NCI-H2081 (cell line): ENCODE results near the gene ADCY2.

Source experiments
- DNase-seq, 2 experiments: peaks; one replicate each; lab custom pipeline; 2025; lab: John Stamatoyannopoulos, UW

ADCY2 gene

DNA sequence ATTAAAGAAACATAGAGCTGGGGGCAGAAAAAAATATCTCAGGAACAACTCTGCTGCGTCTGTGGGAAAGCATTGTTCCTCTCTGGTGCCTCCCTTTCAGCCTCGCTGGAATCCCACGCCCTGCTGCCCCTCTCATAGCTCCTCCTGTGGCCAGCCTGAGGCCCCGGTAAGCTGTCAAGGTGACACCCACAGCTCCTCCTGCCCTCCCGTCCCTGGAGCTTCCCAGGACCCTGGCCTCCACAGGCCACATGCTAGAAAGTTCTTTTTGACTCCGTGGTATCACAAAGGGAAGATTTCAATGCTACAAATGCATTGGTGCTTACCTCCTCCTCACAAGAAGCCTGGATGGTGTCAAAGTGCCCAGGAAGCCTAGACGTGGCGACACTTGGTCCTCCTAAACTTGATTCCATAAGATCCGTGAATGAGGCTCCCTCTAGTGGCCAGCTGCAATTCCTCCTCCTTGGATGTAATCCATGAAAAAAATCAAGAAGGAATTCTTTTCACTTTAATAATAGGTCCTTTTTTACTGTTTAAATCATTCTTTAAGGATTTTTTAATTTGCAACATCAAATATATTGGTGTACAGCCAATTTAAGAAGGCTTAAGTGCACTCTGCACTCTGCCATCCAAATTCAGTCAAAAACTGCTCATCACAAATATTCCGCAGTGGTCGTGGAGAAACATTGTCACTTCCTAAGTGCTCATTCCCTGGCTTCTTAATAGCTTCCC lies 350.1 kb downstream of the ADCY2 start:
- peak; percentile 80 to 84 for DNase-seq

GRCh38 chr5:7747728-7748127 lies 351.8 kb downstream of the ADCY2 start:
- no peak for DNase-seq

DNA sequence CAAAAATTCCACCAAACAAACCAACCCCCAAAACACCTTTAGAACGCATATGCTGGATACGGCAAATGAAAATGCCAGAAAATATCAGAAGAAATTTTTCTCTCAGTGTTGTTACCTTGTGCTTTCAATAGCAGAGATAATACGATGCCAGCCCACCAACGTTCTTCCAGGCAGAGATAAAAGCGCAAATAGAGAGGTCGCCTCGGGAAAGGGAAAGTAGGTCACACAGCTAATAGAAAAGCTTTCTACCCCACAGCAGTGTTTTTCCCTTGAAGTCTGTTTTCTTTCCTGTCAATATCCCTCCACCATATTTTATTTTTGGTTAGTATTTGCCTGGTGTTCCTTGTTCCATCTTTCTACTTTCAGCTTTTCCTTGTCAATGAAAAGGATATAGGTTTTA lies 353.7 kb downstream of the ADCY2 start:
- no peak for DNase-seq

GRCh38 chr5:7751874-7752273 lies 355.9 kb downstream of the ADCY2 start:
- no peak for DNase-seq

GRCh38 chr5:7753181-7753580 lies 357.2 kb downstream of the ADCY2 start:
- no peak for DNase-seq

DNA sequence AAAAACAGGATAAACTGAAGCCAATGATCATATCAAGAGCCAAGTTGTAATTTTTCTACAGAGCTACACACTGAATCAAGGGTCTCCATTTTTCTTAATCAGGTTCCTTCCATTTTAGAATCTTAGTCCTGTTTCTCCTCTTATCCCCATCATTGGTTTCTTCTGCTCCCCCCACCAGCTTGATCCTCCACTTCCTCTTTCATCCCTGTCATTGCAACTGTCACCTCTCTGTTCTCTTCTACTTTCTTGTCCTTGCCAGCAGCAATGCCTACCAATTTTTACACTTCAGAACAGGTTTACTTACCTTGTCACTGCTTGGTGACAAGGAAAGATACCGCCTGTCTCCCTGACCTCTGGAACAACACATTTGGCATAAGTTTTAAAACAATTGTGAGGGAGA lies 357.7 kb downstream of the ADCY2 start:
- DNase-seq, result no peak

DNA sequence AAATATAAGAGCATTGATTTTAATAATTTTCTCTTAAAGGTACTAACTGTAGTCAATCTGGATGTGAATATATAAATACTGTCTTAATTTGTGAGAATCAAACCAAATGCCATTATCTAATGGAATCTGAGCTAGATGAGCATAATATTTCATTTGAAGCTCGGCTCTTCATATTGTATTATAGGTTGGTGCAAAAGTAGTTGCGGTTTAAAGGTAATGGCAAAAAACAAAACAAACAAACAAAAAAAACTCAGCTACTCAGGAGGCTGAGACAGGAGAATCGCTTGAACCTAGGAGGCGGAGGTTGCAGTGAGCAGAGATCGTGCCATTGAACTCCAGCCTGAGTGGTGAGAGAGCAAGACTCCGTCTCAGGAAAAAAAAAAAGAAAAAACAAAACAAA lies 358.6 kb downstream of the ADCY2 start:
- DNase-seq, result no peak

DNA sequence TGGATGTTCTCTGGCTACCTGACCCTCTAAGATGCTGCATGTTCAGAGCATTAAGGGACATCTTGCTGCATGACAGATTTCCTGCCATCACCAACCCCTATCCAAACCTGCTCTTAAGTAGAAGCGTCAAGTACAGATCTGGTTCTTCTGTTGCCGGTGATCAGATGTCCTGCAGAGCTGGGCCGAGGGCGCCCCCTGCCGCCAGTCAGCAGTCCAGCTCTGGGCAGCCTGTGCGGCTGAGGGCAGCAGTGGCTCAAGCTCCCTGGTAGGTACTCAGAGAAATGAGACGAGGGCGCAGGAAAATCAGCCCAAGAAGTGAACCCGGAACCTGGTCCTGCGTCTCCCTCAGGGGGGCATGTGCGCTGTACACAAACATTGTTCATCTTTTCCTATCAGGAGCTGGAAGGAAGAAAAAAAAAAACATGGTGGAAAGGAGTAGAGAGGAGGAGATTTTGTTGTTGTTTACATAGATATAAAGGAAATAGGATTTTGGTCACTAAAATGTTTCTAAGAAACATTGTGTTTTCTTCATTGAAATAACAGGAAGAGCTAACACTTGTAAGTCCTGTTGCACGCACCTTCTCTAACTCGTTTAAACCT lies 359.2 kb downstream of the ADCY2 start:
- peak; percentile 31 to 54 for DNase-seq

DNA sequence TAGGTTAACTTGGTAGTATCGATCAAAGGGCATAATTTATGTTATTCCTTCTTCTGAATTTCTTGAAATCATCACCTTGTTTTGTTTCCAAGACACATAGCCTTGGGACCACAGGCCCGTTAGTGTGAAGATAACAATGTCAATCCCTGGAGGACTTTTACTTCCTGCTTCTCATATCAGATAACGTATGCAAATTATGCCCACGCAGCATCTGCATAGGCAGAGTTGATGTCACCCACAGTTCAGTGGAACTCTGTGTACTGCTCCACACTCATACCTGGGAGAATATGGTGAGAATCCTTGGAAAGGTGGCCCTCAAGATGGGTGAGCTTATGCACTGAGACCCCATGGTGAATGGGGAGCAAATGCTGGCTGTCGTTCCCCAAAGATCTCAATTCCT lies 360.0 kb downstream of the ADCY2 start:
- no peak for DNase-seq

DNA sequence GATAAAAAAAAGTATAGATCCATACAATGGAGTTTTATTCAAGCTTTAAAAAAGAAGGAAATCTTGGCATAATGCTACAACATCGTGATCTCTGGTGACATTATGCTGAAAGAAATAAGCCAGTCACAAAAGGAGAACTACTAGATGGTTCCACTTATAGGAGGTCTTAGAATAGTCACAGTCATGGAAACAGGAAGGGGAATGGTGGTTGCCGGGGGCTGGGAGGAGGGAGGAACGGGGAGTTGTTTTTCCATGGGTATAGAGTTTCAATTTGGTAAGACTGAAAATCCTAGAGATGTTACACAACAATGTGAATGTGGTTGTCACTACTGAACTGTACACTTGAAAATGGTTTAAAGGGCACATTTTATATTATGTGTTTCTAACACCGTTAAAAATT lies 360.5 kb downstream of the ADCY2 start:
- DNase-seq, result no peak

DNA sequence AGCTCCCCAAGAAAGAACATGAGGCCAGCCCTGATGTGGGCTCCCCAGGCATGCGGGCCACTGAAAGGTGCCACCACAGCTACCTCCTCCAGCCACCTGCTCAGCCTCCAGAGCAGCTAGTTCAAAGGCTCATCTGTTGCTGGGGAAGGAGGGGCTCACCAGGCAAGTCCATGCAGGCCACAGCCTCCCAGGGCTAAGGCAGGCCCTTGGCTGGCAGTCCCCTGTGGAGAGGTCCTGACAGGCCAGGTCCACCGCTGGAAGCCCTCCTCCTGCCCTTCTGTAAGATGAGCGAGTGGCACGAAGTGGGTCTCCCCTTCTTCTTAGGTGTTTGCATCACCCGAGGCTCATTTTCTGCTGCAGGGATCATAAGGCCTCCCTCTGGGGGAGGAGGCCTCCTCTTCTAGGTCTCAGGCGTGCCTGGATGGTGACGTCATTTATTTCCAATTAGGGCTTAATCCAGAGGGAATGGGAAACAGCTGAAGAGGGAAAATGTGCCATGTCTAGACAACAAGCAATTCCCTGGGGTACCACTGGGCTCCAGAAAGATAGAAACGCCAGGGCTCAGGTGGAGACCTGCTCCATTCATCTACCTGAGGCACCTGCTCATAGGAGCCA lies 363.4 kb downstream of the ADCY2 start:
- no peak for DNase-seq

- no peak for DNase-seq
These were observed 364.1 kb downstream of the ADCY2 start for GRCh38 chr5:7759951-7760580.

DNA sequence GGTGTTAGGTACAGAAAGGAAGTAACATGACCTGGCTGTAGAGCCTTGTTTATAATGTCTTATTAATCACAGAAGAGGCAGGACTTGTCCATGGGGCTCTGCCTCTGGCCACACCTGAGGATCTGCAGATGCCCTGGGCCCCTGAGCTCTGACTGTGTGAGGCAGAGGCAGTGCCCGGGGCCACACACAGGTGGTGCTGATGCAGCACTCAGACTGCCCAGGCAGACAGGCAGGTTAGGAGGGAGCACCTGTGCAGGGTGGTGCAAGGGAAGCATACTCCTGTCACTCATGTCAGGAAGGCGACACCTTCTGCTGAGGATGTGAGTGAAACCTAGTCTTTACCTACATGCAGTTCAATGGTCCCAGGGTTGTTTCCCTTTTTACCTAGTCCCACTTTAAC lies 366.3 kb downstream of the ADCY2 start:
- DNase-seq, result no peak

DNA sequence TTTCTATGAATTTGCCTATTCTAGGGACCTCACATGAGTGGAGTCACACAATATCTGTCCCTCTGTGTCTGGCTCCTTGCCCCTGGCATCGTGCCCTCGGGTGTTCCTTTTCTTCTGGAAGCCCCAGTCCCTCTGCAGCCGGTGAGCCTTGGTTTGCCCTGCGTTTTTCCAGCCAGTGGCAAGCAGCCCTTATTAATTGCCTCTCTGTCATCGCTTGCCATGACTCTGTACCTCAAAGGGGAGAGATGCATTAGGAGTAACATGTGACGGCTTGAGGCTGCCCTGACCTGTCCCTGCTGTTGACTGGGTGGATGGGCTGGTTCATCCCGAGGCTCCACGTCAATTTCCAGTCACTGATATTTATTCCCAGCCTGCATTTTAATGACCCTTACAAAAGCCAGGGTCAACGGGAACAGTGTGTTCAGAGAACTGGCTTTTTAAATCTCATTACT lies 367.7 kb downstream of the ADCY2 start:
- peak; percentile 61 to 89 for DNase-seq

DNA sequence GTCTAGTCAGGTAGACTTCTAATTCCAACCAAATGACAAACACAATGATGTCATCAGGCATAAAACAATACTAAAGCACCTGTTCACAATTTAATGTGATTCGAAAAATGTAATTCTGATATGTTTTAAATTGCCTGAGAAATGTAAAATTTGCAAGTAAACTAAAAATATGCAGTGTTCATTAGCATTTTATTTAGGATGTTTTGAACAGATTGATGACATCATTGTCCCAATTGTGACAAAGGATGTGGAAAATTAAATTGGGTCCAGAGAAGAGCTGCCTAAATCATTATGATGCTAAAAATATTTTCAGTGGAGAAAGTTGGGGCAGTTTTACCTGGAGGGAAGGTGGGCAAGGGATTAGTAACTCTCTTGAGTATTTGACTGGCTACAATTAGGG lies 368.5 kb downstream of the ADCY2 start:
- no peak for DNase-seq

DNA sequence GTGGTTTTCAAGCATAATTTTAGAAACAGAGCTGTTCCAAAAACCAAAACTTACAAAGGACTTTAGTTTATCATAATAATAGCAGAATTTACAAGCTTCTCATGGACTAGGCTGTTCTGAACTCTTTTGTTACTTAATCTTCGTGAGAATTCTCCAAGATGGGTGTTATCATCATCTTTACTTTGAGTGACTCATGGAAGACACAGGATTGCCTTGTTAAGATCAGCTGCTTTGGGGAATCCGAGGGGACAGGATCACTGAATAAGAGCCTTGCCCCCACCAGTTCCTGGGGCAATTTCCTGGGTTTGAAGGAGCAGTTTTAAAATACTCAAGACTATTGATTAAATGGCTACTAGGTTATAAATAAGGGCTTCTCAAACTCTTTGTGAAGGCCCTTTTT lies 374.5 kb downstream of the ADCY2 start:
- no peak for DNase-seq

DNA sequence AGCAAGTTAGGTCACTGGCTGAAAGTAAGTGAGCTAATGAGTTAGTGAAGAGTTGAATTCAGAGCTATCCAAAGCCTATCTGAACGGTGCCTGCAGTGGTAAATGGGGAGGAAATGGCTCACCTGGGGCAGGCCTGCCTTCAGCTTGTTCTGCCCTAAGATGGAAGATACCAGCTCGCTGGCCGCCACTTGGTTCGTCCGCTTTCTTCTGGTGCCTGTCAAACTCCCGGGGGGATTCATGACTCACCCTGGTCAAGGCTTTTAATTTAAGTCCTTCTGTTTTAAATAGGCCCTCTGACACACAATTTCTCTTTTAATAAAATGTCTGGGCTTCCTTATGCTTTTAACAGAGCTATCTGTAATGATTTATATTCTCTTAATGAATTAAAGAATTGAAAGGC lies 376.2 kb downstream of the ADCY2 start:
- no peak for DNase-seq

GRCh38 chr5:7773178-7773577 lies 377.2 kb downstream of the ADCY2 start:
- DNase-seq, result no peak

DNA sequence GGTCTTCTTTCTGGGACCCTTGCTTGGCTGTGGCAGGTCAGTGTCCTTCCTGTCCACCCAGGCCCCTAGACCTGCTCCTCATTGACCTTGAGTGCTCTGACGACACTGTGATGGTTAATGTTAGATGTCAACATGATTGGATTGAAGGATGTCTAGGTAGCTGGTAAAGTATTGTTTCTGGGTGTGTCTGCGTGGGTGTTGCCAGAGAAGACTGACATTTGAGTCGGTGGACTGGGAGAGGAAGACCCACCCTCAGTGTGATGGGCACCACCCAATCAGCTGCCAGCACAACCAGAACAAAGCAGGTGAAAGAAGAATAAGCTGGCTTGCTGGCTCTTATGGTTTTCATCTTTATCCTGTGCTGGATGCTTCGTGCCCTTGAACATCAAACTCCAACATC lies 380.5 kb downstream of the ADCY2 start:
- no peak for DNase-seq

- DNase-seq, result no peak
These were observed 383.4 kb downstream of the ADCY2 start for GRCh38 chr5:7779019-7780005.

- no peak for DNase-seq
These were observed 386.0 kb downstream of the ADCY2 start for GRCh38 chr5:7781899-7782298.
